ENCODE data around the gene ELN. TPM values are rescaled to one million over a fixed set of nuclear protein-coding genes. Genes with fewer than 3 reads are reported as not detected.

The ELN gene
- total and polyA plus RNA-seq, 8 donors, result 202 to 673 (median 229) TPM

DNA sequence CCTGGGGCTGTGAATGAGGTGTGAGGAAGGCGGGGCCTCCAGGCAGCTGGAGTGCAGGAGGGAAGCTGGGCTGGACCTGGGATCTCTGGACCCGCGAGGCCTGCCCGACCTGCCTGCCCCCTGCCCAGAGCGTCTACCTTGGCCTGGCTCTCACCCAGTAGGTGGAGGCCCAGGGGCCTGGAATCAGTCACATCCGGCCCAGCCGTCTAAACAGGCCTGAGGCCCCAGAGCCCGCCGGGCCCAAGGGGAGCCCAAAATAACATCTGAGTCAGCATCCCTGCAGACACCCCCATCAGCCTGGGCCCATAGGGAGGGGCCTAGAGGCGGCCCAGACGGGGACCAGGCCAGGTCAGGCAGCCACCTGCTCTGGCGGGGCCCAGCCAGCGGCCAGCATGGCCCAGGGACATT is 15.1 kb upstream of the ELN start:
- H3K4me3 ChIP-seq, result no peak overlapping the region
- H3K27ac ChIP-seq, result no peak overlapping the region
- no peaks in the 10 kb centered on the region for H3K27me3 ChIP-seq
- no peak for TF ChIP-seq CTCF (IDR thresholded peaks at IDR 0.05)
- ATAC-seq (no peak), DNase-seq (no peak)
- H3K36me3 ChIP-seq, result no peaks in the 10 kb centered on the region
- no peaks in the 10 kb centered on the region for H3K9me3 ChIP-seq
- intact Hi-C loops (cut with DNase I), result no loop called here
- H3K4me1 ChIP-seq, result no peaks in the 10 kb centered on the region

DNA sequence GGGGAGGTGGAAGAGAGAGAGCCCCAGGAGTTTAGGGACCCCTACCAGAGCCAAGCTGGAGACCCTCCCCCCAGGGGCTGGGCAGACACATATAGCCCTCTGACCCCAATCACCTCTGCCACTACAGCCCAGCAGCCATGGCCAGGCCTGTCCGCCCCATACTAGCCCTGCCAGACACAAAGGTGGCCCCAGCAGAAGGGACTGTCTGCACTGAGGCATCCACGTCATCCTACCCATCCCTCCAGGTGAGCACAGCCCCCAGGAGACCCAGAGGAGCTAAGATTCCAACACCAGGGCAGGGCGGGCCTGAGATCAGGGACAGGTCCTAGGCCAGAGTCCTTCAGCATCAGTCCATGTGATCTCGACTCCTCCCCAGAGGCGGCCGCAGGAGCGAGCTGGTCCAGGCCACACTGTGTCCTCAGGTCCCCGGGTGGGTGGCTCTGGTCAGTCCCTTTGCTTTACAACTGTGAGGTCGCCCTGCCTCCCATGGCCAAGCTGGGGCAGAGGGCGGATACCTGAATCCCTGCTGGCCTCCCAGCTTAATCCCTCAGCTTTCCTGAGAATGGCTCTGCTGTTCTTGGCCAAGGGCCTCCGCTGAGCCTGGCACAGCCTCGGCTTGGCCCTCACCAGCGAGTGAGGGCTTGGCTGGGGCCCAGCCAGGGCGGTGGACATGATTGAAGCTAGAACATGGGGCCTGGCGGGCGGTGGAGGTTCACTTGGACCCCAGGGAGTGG is 14.3 kb upstream of the ELN start:
- Histone ChIP-seq H3K27me3 (no peaks in the 10 kb centered on the region), H3K4me1 (no peaks in the 10 kb centered on the region), H3K9me3 (no peaks in the 10 kb centered on the region), H3K27ac (no peak overlapping the region), H3K4me3 (no peak overlapping the region), H3K36me3 (no peaks in the 10 kb centered on the region)
- ATAC-seq, result no peak
- intact Hi-C loops (cut with DNase I), result no loop called here
- no peak for TF ChIP-seq CTCF (IDR thresholded peaks at IDR 0.05)
- no peak for DNase-seq

DNA sequence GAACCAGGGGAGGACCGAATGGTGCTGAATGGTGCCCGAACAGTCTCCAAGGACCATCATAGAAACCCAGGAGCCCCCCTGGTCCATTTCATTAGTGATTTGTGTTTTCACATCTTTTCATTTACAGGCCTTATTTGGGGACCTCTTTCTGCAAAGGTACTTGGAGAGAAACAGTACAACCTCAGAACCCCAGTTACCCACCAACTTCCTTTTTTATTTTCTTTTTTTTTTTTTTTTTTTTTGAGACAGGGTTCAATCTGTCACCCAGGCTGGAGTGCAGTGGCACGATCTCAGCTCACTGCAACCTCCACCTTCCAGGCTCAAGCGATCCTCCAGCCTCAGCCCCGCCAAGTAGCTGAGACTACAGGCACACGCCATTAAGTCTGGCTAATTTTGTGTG is 13.0 kb upstream of the ELN start:
- no peaks in the 10 kb centered on the region for H3K9me3 ChIP-seq
- no peak for DNase-seq
- H3K27ac ChIP-seq, result no peak overlapping the region
- H3K4me1 ChIP-seq, result no peaks in the 10 kb centered on the region
- no peak for ATAC-seq
- intact Hi-C loops (cut with DNase I), result no loop called here
- no peaks in the 10 kb centered on the region for H3K27me3 ChIP-seq
- TF ChIP-seq CTCF (IDR thresholded peaks at IDR 0.05), result no peak
- no peak overlapping the region for H3K4me3 ChIP-seq
- no peaks in the 10 kb centered on the region for H3K36me3 ChIP-seq

GRCh38 chr7:74015670-74016069 is 12.3 kb upstream of the ELN start:
- Histone ChIP-seq H3K9me3 (no peaks in the 10 kb centered on the region), H3K27ac (no peak overlapping the region), H3K36me3 (no peaks in the 10 kb centered on the region), H3K4me3 (no peak overlapping the region), H3K4me1 (no peaks in the 10 kb centered on the region), H3K27me3 (no peaks in the 10 kb centered on the region)
- ATAC-seq (no peak), DNase-seq (no peak)
- TF ChIP-seq CTCF (IDR thresholded peaks at IDR 0.05), result no peak
- intact Hi-C loops (cut with DNase I), result no loop called here

- H3K27ac ChIP-seq, result no peak overlapping the region
- no peaks in the 10 kb centered on the region for H3K36me3 ChIP-seq
- H3K9me3 ChIP-seq, result no peaks in the 10 kb centered on the region
- ATAC-seq, result no peak
- no peak overlapping the region for H3K4me3 ChIP-seq
- no peaks in the 10 kb centered on the region for H3K4me1 ChIP-seq
- H3K27me3 ChIP-seq, result peaks cover 0 to 9% of the 10 kb centered on the region in 2 donors
- DNase-seq, result no peak
- intact Hi-C loops (cut with DNase I), result no loop called here
- TF ChIP-seq CTCF (IDR thresholded peaks at IDR 0.05), result no peak
Measured at GRCh38 chr7:74017125-74017524, 10.8 kb upstream of the ELN start.
